ENCODE measurements around the gene VAV2.

Gene VAV2

GRCh38 chr9:133857639-133858038, 134.5 kb downstream of the VAV2 start:
- H3K4me3 ChIP-seq (ENCODE audit: low read depth, low read length) = no peak overlapping the region
- TF ChIP-seq CTCF (IDR thresholded peaks at IDR 0.05; ENCODE audit: low read depth, low read length, missing control alignments) = no peak
- DNase-seq (ENCODE audit: low read depth) = no peak

DNA sequence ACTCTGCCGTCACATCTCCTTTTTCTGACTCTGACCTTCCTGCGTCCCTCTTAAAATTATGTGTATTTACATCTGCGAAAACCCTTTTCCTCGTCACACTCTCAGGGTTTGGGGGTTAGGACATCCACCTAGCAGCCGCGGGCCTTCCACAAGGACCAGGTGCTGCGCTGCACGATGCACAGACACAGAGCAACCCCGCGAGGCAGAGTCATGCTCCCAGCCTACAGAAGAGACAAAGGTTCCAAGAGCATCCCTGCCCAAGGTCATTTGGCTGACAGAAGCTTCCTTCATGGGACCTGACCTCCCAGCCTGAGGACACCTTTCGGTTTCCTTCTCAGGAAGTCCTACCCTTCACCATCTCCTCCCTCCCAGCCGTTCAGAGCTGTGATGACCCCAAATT, 135.3 kb downstream of the VAV2 start:
- no peak for DNase-seq (ENCODE audit: low read depth)
- H3K4me3 ChIP-seq (ENCODE audit: low read depth, low read length) = no peak overlapping the region
- no peak for TF ChIP-seq CTCF (IDR thresholded peaks at IDR 0.05; ENCODE audit: low read depth, low read length, missing control alignments)

DNA sequence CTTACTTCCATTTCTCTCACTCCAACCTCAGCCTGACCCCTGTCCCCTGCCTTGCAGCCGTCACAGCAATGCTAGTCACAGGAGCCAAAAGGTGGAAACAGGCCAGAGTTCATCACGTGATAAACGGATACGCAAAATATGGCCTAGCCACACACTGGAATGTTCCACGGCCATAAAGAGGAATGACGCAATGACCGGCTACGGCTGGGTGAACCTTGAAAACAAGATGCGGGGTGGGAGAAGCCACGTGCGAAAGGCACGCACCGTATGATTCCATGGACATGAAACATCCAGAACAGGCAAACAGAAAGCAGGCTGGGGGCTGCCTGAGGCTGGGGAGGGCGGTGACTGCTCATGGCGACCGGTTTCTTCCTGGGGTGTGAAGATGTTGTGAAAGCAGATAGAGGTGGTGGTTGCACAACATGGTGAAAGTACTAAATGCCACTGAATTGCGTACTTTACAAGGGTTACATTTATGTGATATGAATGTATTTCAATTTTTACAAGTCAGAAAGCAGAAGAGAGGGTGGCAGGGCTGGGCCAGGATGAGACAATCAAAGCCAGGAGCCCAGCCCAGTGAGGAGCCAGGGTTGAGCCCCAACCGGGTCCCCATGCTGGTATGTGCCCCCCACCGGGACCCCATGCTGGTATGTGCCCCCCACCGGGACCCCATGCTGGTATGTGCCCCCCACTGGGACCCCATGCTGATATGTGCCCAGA, 136.2 kb downstream of the VAV2 start:
- no peak overlapping the region for H3K4me3 ChIP-seq (ENCODE audit: low read depth, low read length)
- no peak for DNase-seq (ENCODE audit: low read depth)

DNA sequence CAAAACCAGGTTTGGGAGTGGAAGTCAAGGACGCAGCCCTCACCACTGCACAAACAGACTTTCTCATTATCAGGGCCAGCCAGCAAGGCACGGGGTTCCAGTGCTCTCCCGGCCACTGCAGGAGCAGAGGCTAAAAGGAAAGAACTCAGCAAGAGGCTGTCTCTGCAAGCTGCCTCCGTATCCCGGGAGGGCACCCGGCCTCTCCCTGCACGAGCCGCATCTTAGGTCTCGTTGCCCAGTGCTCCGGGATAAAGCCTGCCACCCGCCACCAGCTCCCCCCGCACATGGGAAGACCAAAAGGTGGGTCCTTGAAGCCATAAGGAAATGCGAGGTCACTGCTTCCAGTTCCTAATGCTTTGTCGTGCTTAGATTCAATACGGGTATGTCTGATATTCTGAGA, 136.8 kb downstream of the VAV2 start:
- DNase-seq (ENCODE audit: low read depth) = no peak
- TF ChIP-seq CTCF (IDR thresholded peaks at IDR 0.05; ENCODE audit: low read depth, low read length, missing control alignments) = no peak
- no peak overlapping the region for H3K4me3 ChIP-seq (ENCODE audit: low read depth, low read length)

More for the DNA sequence above, 136.2 kb downstream of the VAV2 start:
- TF ChIP-seq CTCF (IDR thresholded peaks at IDR 0.05; ENCODE audit: low read depth, low read length, missing control alignments) = no peak

DNA sequence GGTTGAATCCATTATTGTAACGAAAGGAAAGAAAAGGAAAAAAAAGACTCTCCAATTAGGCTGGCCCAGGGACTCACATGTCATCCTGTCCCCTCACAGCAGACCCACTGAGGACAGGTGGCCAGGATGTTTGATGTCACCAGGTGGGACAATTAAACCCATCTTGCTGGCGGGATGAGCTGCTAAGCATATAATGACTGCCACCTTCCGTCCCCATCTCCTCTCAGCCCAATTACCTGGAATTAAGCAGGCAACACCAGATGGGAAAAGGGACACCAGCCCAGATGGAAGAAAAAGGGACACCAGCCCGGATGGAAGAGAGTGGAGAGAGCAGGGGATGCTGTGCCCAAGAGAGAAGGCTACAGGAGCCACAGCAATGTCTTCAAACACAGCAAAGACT, 137.4 kb downstream of the VAV2 start:
- H3K4me3 ChIP-seq (ENCODE audit: low read depth, low read length) = no peak overlapping the region
- no peak for TF ChIP-seq CTCF (IDR thresholded peaks at IDR 0.05; ENCODE audit: low read depth, low read length, missing control alignments)
- no peak for DNase-seq (ENCODE audit: low read depth)

DNA sequence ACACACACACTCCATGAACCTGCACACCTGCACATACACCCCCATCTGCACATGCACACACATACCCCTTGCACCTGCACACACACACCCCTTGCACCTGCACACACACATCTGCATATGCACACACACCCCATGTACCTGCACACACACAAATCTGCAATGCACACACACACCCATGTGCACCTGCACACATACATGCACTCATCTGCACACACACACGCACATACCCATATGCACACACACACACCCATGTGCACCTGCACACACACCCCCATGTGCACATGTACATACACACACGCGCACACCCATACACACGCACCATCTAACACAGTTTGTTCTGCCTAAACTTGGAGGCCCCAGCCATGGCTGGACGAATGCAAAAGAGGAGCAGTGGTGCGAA, 138.1 kb downstream of the VAV2 start:
- H3K4me3 ChIP-seq (ENCODE audit: low read depth, low read length) = no peak overlapping the region
- no peak for TF ChIP-seq CTCF (IDR thresholded peaks at IDR 0.05; ENCODE audit: low read depth, low read length, missing control alignments)

GRCh38 chr9:133853331-133853730, 138.8 kb downstream of the VAV2 start:
- H3K4me3 ChIP-seq (ENCODE audit: low read depth, low read length) = no peak overlapping the region
- DNase-seq (ENCODE audit: low read depth) = no peak
- no peak for TF ChIP-seq CTCF (IDR thresholded peaks at IDR 0.05; ENCODE audit: low read depth, low read length, missing control alignments)

More for the DNA sequence above, 138.1 kb downstream of the VAV2 start:
- DNase-seq (ENCODE audit: low read depth) = no peak
